ENCODE results near the gene RREB1.

Gene RREB1

GRCh38 chr6:7200598-7201443, 93.1 kb downstream of the RREB1 start:
- Histone ChIP-seq H3K4me3 (no peak overlapping the region), H3K27ac (peak overlapping the region in 1 of 2 donors; percentile 50)
- no peak for TF ChIP-seq CTCF (IDR thresholded peaks at IDR 0.05)
- no peak for DNase-seq (ENCODE audit: low spot score)

- peak overlapping the region in 1 of 2 donors; percentile 50 for H3K27ac ChIP-seq
- DNase-seq (ENCODE audit: low spot score) = no peak
- TF ChIP-seq CTCF (IDR thresholded peaks at IDR 0.05) = no peak
- no peak overlapping the region for H3K4me3 ChIP-seq
Observed at GRCh38 chr6:7201444-7201731, 93.6 kb downstream of the RREB1 start.

- Histone ChIP-seq H3K27ac (peak overlapping the region in 1 of 2 donors; percentile 50), H3K4me3 (no peak overlapping the region)
- DNase-seq (ENCODE audit: low spot score) = no peak
- no peak for TF ChIP-seq CTCF (IDR thresholded peaks at IDR 0.05)
Observed at GRCh38 chr6:7201732-7202541, 94.2 kb downstream of the RREB1 start.

GRCh38 chr6:7202950-7203349, 95.2 kb downstream of the RREB1 start:
- DNase-seq (ENCODE audit: low spot score) = no peak
- no peak overlapping the region for H3K27ac ChIP-seq
- H3K4me3 ChIP-seq = no peak overlapping the region
- no peak for TF ChIP-seq CTCF (IDR thresholded peaks at IDR 0.05)

GRCh38 chr6:7203939-7204338, 96.2 kb downstream of the RREB1 start:
- no peak for TF ChIP-seq CTCF (IDR thresholded peaks at IDR 0.05)
- no peak for DNase-seq (ENCODE audit: low spot score)
- H3K4me3 ChIP-seq = no peak overlapping the region
- no peak overlapping the region for H3K27ac ChIP-seq

GRCh38 chr6:7204726-7205125, 97.0 kb downstream of the RREB1 start:
- DNase-seq (ENCODE audit: low spot score) = no peak
- TF ChIP-seq CTCF (IDR thresholded peaks at IDR 0.05) = no peak
- Histone ChIP-seq H3K27ac (no peak overlapping the region), H3K4me3 (no peak overlapping the region)
